Colon (tissue), 2 donors: ENCODE results near the gene IGF2BP3.
"Not testable (repeated sequence)": the region's sequence is repeated elsewhere in the genome, so short reads cannot be mapped to it uniquely, and the experiment has no call there.

Source experiments
- FAIRE-seq: peaks from 2 replicates; lab custom pipeline; 2012; peaks lifted over from hg19 to GRCh38; lab: Jason Lieb, UNC
- donor health status: control.
- donor health status: control.

IGF2BP3 gene

DNA sequence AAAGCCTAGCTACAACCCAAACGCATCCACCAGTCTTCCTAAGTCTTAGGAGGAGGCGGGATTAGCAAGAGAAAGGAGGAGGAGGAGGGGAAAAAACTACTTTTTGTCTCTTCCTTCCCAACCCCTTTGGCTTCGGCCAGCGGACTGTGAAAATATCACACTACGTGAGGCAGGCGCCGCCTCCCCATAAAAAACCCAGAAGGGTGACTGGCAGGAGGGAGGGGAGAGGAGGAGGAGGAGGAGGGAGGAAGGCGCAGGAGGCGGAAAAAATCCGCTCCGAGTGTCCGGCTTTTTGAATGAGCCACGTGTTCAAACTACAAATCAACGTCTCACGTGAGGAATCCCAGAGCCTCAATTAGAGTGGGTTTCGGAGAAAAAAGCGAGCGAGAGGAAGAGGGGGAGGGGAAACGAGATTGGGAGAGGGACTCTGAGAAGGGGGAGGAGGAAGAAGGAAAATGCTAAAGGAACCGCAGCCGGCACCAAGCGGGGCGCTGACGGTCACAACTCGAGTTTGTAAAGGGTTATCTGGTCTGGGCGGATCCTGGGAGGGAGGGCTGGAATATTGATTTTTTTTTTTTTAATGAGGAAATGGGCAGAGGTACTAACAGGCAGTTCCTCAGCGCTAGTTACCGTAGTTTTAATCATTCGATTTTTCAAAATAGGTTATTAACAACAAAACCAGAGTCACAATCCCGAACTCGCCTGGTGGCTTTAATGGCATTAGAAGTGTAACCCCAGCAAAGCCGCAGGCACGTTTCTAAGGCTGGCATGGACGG is at the start of gene IGF2BP3:
Gene IGF2BP3, minus strand, starts transcription at position 162 of the 776 bp plus-strand sequence. CDS start 381 bp downstream, outside the sequence.
- no peak for FAIRE-seq

DNA sequence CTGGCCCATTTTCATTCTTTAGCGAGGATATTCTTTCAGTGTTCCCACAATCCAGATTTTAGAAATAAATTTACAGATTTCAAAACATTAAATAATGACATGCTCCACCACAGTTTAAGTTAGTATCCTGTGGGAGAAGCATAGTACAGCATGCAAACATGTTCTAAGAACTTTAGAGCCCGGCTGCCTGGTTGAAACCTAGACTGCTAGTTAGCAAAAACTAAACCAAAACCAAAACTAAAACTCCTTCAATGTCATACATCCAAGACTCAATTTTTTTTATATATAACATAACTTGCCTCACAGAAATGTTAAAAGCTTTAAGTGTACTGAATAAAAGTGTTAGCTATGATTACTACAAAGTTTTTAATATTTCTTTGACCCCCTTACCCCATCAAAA is 44.5 kb upstream of the IGF2BP3 start:
- no peak for FAIRE-seq

GRCh38 chr7:23513746-23514145 is 43.5 kb upstream of the IGF2BP3 start:
- not testable (repeated sequence) for FAIRE-seq

DNA sequence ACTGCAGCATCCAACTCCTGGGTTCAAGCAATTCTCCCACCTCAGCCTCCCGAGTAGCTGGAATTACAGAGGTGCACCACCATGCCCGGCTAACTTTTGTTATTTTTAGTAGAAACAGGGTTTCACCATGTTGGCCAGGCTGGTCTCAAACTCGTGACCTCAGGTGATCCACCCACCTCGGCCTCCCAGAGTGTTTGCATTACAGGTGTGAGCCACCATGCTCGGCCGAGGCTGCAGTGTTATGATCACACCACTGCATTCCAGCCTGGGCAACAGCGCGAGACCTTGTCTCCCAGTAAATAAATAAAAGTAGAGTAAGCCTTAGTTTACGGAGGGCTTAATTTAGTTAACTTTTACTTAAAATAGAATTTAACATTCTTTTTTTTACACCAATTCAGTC is 23.7 kb upstream of the IGF2BP3 start:
- FAIRE-seq, result no peak

DNA sequence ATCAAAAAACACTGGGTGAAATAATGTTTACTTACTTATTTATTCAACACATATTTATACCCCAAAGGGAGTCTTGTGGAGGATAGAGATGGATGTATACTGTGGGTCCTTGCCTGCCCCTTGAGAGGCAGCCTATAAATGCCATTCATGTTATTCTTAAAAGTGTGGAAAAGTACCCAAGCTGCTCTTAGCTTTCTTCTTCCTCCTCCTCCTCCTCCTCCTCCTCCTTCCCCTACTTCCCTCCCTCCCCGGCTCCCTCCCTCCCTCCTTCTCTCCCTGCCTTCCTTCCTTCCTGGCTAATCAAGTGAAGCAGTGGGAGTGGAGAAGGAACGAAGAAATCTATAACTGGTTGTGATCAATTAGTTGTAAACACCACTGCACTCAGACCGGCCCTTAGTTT is 21.2 kb upstream of the IGF2BP3 start:
- no peak for FAIRE-seq

DNA sequence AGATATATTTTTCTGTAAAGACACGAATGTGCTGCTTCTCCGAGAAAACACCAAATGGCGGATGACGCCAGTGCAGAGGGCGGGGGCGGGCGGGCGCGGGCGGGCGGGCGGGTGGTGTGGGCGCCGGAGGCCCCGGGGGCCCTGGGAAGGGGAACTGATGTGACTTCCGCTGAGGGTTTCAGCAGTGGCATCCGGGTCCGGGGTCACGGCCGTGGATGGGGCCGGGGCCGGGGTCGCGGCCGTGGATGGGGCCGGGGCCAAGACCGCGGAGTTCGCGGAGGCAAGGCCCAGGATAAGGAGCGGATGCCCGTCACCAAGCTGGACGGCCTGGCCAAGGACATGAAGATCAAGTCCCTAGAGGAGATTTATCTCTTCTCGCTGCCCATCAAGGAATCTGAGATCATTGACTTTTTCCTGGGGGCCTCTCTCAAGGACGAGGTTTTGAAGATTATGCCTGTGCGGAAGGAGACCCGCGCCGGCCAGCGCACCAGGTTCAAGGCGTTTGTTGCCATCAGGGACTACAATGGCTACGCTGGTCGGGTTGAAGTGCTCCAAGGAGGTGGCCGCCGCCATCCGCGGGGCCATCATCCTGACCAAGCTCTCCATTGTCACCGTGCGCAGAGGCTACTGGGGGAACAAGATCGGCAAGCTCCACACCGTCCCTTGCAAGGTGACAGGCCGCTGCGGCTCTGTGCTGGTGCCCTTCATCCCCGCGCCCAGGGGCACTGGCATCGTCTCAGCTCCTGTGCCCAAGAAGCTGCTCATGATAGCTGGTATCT is 20.3 kb upstream of the IGF2BP3 start:
- FAIRE-seq, result no peak

DNA sequence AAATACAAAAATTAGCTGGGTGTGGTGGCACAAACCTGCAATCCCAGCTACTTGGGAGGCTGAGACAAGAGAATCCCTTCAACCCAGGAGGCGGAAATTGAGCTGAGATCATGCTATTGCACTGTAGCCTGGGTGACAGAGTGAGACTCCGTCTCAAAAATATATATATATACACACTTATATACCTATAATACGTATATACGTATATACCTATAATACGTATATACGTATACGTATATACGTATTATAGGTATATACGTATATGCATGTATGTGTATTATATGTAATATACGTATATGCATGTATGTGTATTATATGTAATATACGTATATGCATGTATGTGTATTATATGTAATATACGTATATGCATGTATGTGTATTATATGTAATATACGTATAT is 18.4 kb upstream of the IGF2BP3 start:
- FAIRE-seq, result not testable (repeated sequence)

DNA sequence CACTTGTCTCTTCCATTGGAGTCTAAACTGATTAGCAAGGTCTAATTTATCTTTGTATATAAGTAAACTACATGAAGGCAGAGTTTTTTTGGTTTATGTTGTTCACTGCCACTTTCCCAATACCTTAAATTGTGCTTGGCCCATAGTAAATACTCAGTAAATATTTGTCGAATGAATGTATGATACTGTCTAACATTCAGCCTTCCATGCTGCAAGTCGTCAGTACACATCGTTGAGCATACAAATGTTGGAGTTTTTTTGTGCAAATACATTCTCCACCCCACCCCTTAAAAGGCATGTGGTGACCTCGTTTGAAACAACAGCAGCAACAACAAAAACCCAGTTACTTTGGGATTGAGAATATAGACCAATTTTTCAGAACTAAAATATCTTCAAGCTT is 17.4 kb upstream of the IGF2BP3 start:
- no peak for FAIRE-seq

GRCh38 chr7:23486002-23486773 is 15.9 kb upstream of the IGF2BP3 start:
- no peak for FAIRE-seq

- no peak for FAIRE-seq
These were observed 12.4 kb upstream of the IGF2BP3 start for GRCh38 chr7:23482686-23483085.

DNA sequence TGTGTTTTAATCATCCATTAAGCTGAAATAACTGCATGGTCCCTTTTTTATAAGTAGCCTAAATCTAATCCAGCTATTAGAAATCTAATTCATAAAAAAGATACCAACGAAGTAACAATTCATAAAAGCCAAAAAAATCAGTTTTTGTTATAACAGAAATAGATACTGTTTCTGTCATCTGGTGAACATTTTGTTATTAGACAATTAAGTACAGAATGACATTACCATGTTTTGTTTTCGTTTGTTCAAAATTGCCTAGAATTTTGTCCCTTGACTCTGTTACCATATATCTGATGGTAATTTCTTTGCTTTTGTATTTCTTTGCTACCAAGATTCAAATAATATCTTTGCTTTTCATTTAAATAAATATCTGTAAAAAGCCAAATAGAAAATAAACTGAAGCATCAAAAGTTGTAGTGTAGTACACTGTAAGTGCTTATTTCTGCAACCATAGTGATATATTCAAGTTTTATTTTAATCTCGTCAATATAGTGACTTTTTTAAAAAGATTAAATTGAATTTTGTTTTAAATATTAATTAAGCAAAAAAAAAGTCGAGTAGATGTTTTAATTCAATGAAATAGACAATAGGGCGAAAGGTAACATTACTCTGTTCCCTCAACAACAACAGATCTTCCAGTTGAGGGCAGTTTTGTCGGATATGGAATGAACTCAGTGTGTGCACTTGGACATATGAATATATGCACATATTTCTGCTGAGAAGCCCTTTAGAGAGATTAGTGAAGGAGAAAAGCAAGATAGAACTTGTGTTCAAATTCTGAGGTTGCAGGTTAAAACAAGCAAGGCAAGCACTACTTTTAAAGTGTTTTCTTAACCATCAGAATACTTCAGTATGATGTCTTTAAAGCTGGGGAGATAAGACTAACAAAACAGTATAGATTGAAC is 7.9 kb upstream of the IGF2BP3 start:
- FAIRE-seq, result no peak

GRCh38 chr7:23477157-23477499 is 6.8 kb upstream of the IGF2BP3 start:
- FAIRE-seq, result no peak

DNA sequence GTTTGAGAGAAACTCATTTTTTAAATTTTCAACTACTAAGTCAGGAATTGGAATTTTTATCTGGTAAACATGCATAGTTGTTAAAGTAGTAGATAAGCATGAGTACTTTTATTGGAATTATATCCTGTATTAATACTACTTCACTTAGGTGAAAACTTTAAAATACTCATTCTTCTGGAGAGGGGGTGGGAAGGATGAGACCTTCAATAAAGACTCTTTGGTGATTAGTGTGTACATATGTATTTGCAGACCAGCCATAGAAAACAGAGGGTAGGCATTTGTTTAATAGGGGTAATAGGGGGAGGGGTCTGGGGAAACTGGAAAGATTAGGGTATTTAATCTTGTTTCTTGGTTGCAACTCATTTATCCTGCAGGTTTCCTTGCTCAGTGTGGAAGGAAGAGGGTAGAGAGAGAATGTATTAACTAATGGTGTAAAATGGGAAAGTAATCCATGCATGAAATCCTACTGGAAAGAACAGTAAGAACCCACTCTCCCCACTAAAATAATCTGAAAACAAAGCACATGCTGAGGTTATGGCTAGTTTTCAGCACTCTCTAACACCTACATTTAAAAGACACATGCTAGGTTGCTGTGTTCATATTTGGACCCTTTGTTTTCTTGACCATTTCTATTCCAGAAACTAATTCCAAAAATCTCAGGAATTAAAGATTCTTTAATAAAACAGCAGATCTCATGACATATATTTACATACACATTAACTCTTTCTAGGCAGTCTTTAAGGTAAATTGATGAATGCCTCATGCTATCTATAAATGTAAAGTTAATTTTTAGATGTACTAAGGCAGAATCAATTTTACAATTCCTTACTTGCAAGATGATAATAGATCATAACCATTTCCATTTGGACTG is 6.2 kb upstream of the IGF2BP3 start:
- no peak for FAIRE-seq

DNA sequence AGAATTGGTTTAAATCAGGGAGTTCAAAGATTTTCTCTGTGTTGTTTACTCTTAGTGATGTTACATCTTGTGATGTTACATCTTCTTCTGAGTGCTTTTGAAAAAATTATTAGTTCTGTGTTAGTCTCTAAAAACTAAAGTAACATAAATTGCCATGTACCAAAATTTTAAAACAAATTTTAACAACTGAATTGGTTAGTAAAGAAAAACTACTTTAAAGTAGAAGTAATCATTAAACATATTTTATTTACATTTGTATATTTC is 5.2 kb upstream of the IGF2BP3 start:
- FAIRE-seq, result peak; percentile 62

GRCh38 chr7:23474829-23475575 is 4.7 kb upstream of the IGF2BP3 start:
- no peak for FAIRE-seq

GRCh38 chr7:23474094-23474828 is 4.0 kb upstream of the IGF2BP3 start:
- FAIRE-seq, result no peak

- FAIRE-seq, result no peak
These were observed 3.5 kb upstream of the IGF2BP3 start for GRCh38 chr7:23473844-23474093.

GRCh38 chr7:23472956-23473843 is 2.9 kb upstream of the IGF2BP3 start:
- no peak for FAIRE-seq

DNA sequence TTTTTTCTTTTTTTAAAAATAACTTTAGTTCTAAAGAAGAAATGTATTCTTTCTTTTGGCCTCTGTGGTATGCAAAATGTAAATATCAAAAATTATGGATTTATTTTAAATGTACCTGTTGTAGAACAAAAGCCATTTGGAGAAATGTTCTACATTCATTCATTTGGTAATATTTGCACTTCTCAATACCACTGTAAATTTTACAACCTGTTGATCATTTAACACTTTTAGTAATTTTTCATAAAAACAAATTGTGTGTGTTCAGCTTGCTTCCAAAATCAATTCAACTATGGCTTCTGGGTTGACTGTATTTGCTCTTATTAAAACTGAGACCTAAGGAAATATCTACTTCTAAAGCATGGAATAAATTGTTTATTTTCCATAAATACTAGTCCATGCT is 2.3 kb upstream of the IGF2BP3 start:
- FAIRE-seq, result no peak
